ENCODE data around the gene RGS11. TPM values are rescaled to one million over a fixed set of nuclear protein-coding genes. Genes with fewer than 3 reads are reported as not detected.
"Not testable (repeated sequence)": the region's sequence is repeated elsewhere in the genome, so short reads cannot be mapped to it uniquely, and the experiment has no call there.

RGS11 gene
- polyA plus RNA-seq, 2 of the 4 experiments (the other 2 are of a cell fraction), result 2.1 to 5.3 TPM

DNA sequence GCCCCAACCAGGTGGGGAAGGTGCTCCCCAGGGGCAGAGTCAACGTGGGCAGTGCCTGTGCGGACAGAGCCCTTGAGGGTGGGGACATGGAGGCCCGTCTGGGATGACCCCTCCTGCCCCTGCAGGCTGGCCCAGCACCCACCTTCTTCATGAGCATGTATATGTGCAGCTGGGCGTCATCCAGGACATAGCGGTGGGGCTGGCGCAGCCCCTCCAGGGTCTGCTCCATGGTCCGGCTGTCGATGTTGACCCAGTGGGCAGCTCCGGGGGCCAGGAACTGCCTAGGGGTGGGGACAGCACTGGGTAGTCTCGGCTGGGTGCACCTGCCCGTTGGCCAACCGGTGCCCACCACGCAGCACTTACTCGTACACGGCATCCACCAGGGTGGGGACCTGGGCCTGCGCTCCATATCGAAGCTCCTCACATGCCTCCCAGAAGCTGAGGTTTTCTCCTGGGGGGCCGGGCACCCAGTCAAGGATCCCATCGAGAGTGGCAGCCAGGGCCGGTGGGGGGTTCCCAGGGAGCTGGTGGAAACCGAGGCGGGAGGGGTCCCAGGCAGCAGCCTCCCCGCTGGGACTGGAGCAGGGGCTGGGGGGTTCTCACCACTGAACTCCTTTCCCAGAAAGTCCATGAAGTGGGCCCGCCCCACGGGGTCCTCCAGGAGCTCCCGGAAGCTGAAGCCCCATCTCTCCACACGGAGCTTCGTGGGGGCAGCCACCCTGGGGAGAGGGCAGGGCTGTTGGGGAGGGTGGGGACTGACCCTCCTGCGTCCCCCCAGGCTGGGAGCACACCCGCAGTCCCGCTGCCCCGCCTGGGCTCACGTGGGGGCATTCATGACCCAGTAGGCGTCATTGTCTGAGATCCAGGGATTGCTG, 5.1 kb downstream of the RGS11 start:
- TF ChIP-seq CBX2 (IDR thresholded peaks at IDR 0.05; ENCODE audit: borderline replicate concordance, low read depth), result no peak
- no peak for TF ChIP-seq MAZ (IDR thresholded peaks at IDR 0.05; ENCODE audit: borderline replicate concordance, low read depth, low read length)
- TF ChIP-seq, protein P1, sequence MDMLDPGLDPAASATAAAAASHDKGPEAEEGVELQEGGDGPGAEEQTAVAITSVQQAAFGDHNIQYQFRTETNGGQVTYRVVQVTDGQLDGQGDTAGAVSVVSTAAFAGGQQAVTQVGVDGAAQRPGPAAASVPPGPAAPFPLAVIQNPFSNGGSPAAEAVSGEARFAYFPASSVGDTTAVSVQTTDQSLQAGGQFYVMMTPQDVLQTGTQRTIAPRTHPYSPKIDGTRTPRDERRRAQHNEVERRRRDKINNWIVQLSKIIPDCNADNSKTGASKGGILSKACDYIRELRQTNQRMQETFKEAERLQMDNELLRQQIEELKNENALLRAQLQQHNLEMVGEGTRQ (IDR thresholded peaks at IDR 0.05), result no peak
- no peak for TF ChIP-seq FOSL2 (IDR thresholded peaks at IDR 0.05)
- no peak for TF ChIP-seq FOSL2 (CRISPR knock-in tag; IDR thresholded peaks at IDR 0.05)
- TF ChIP-seq EHMT2 (IDR thresholded peaks at IDR 0.05; ENCODE audit: low read depth), result no peak
- ChIA-PET POLR2A (no interaction called here), CTCF (interaction anchor here (1.0 to 1.4 kb wide), 2 partner anchors 48 to 92 kb away, joined by 3 to 4 read pairs; no protein-coding TSS in a partner anchor)
- FAIRE-seq, result no peak
- Histone ChIP-seq H3K4me3 (no peak overlapping the region), H3K4me1 (peaks cover 25% of the 10 kb centered on the region), H3K27ac (no peak overlapping the region), H3K4me2 (no peak overlapping the region), H3K9me3 (no peaks in the 10 kb centered on the region)
- no peak for DNase-seq (ENCODE audit: low read depth in 1 of 2, low spot score in 1 of 2)
- ATAC-seq, result no peak
- WGBS (ENCODE audit: missing lambda C conversion rate), result 87% methylated on average over 10 of the region's 34 CpGs

DNA sequence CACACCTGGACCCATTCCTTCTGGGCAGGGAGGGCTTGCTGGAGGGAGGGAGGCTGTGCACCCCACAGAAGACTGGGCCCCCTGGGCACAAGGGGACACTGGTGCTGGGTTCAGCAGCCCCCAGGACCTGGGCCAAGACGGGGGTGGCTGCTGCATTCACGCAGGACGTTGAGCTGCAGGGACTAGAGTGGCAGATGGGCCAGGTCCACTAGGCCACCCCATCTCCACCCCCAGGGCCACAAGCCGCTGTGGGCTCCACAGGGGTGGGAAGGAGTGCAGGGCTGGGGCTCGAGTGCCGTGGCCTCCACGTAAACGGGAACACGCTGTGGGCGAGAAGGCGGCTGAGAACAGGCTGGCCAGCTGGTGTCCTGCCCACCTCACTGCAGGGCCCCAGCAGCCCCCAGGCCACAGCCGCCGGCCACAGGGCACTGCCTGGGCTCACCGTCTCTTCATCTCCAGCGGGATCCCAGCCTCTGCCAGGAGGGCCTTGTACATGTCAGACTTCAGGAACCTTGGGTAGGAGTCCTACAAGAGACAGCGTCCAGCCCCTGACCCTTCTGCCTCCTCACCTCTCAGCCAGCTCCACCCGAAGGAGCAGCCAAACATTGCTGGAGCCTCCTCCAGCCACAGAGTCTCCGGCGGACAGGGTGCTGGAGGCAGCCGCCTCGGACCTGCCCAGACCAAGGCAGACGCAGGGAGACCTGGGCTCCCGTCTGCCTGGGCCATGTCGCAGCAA, 6.5 kb downstream of the RGS11 start:
- no peak for DNase-seq (ENCODE audit: low read depth in 1 of 2, low spot score in 1 of 2)
- 90% methylated on average over 20 of the region's 24 CpGs for WGBS (ENCODE audit: missing lambda C conversion rate)
- no peak for ATAC-seq
- TF ChIP-seq RCOR1 (IDR thresholded peaks at IDR 0.05; ENCODE audit: low read depth, low read length) (no peak), POLR2AphosphoS2 (conservative IDR thresholded peaks at IDR 0.05; ENCODE audit: low read length) (no peak), ZFP36 (IDR thresholded peaks at IDR 0.05; ENCODE audit: borderline replicate concordance, partially characterized antibody) (no peak), TP53 (CRISPR knock-in tag; IDR thresholded peaks at IDR 0.05) (no peak), CHD4 (IDR thresholded peaks at IDR 0.05; ENCODE audit: borderline replicate concordance) (no peak), MAFK (IDR thresholded peaks at IDR 0.05; ENCODE audit: partially characterized antibody) (no peak), HOXA7 (CRISPR knock-in tag; IDR thresholded peaks at IDR 0.05) (no peak), ZNF302 (CRISPR knock-in tag; IDR thresholded peaks at IDR 0.05) (no peak), MAZ (IDR thresholded peaks at IDR 0.05; ENCODE audit: borderline replicate concordance, low read depth, low read length) (no peak), EP300 (IDR thresholded peaks at IDR 0.05) (no peak)
- Histone ChIP-seq H3K9me3 (no peaks in the 10 kb centered on the region), H3K27ac (no peak overlapping the region), H3K4me1 (peaks cover 12% of the 10 kb centered on the region), H3K4me2 (no peak overlapping the region), H3K4me3 (no peak overlapping the region)
- no peak for FAIRE-seq
- POLR2A ChIA-PET, result no interaction called here
- CTCF ChIA-PET, result interaction anchor here (0.8 kb wide), 1 partner anchor 30 kb away, joined by 4 read pairs; no protein-coding TSS in a partner anchor

DNA sequence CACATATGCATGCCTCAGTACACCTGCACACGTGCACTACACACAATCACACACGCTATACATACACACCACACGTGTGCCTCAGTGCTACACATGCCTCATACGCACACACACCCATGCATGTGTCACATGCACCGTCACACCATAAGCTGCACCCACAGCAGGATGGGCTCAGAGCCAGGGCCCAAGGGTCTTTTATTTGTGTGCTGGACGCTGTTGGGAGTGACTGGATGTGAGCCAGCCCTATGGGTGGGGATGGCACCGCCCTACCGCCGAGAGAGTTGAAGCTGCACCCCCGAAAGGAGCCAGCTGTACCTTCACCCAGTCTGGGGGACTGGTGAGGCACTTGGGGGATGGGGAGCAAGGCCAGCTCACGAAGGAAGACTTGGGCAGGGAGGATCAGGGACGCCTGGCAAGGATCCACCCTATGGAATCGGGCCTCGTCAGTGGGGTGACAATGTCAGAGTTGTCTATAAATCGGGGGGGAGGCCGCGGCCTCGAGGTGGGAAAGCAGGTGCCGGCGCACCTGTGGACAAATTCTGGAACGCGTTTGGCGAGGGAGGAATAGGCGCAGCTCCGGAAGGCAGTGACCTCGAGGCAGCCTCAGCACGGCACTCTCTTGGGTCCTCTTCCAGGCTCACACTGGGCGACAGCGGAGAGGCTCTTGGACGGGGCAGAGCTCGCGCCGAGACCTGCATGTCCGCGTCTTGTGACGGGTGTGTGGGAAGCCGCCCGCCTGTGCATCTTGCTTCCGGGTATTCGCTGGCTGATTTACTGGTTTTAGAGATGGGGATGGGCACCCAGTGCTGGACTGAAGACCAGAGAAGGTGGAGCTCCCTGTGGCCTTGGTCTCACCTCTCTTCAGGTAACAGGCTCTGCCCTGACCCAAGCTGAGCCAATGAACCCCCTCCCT, 7.3 kb downstream of the RGS11 start:
- H3K4me1 ChIP-seq, result peaks cover 4% of the 10 kb centered on the region
- 75% methylated on average over 35 of the region's 40 CpGs for WGBS (ENCODE audit: missing lambda C conversion rate)
- TF ChIP-seq, protein P1 (IDR thresholded peaks at IDR 0.05), result no peak
- TF ChIP-seq MAFK (IDR thresholded peaks at IDR 0.05; ENCODE audit: partially characterized antibody), result no peak
- no peak for TF ChIP-seq NFE2L2 (conservative IDR thresholded peaks at IDR 0.05; ENCODE audit: low read length)
- TF ChIP-seq CBX2 (IDR thresholded peaks at IDR 0.05; ENCODE audit: borderline replicate concordance, low read depth), result no peak
- no peak for TF ChIP-seq EHF (CRISPR knock-in tag; IDR thresholded peaks at IDR 0.05)
- POLR2A ChIA-PET, result no interaction called here
- CTCF ChIA-PET, result no interaction called here
- DNase-seq (ENCODE audit: low read depth in 1 of 2, low spot score in 1 of 2) (no peak), FAIRE-seq (no peak), ATAC-seq (no peak)
- no peak overlapping the region for H3K27ac ChIP-seq
- no peak overlapping the region for H3K4me3 ChIP-seq
- no peaks in the 10 kb centered on the region for H3K9me3 ChIP-seq
- no peak overlapping the region for H3K4me2 ChIP-seq

DNA sequence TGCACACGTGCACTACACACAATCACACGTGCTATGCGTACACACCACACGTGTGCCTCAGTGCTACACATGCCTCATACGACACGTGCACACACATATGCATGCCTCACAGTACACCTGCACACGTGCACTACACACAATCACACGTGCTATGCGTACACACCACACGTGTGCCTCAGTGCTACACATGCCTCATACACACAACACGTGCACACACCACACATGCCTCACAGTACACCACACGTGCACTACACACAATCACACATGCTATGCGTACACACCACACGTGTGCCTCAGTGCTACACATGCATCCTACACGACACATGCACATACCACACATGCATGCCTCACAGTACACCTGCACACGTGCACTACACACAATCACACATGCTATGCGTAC, 8.2 kb downstream of the RGS11 start:
- ATAC-seq; H3K4me1 ChIP-seq; H3K4me2 ChIP-seq; H3K9me3 ChIP-seq; H3K27ac ChIP-seq; FAIRE-seq; POLR2A ChIA-PET; DNase-seq (ENCODE audit: low read depth in 1 of 2, low spot score in 1 of 2); H3K4me3 ChIP-seq; CTCF ChIA-PET: not testable (repeated sequence)
- WGBS (ENCODE audit: missing lambda C conversion rate), result 76% methylated on average over 17 of the region's 17 CpGs
